CD4-positive, alpha-beta T cell treated with Interleukin-4 for 1 hour (primary cell): ENCODE measurements around the gene FGGY.
"Not testable (repeated sequence)": the region's sequence is repeated elsewhere in the genome, so short reads cannot be mapped to it uniquely, and the experiment has no call there.

Experiments used
- DNase-seq, 2 donors: peaks; one replicate each; pipeline ENCODE4 v3.0.0-alpha.2; 2020 to 2022

The FGGY gene

GRCh38 chr1:59556802-59557548, 260.1 kb downstream of the FGGY start:
- no peak for DNase-seq

GRCh38 chr1:59557549-59557885, 260.6 kb downstream of the FGGY start:
- DNase-seq: no peak

DNA sequence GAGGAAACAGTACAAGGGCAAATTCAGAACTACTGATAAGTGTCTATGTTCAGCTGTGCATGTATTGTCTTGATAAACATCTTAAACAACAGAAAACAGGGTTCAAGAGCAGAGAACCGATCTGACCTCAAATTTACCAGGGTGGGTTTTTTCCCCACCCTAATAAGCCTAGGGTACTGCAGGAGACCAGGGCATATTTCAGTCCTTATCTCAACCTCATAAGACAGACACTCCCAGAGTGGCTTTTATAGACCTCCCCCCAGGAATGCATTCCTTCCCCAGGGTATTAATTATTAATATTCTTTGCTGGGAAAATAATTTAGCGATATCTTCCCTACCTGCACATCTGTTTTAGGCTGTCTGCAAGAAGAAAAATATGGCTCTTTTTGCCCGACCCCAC, 261.7 kb downstream of the FGGY start:
- DNase-seq: not testable (repeated sequence)

DNA sequence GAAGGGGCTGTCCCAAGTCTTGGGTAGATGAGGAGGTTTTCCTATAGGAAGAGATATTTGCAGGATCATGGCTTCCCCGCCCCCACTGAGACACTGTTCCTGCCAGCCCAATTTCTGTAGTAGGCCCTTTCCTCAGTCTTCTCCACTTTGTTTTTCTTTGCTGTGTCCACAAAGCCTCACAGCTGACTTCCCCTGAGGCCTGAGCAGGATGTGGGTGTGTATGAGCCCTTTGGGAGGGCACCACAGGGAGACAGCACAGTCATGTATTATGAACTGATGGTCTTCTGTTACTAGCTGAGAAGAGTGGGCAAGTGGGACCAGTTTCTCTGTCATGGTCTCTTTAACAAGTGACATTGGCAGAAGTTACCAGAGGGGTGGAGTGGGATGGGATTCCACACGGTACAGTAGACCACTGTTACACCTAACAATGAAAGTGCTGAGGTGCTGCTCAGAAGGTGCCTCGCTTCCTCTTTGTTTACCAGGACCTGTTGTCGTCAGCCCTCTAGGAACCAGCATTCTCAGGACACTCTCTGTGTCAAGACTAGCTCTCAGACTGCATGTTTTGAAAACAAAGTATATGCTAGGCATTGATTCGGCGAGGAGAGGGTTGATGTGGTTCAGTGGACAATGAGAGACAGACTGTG, 264.0 kb downstream of the FGGY start:
- DNase-seq: no peak

- no peak for DNase-seq
These were observed 264.9 kb downstream of the FGGY start for GRCh38 chr1:59561796-59562195.

DNA sequence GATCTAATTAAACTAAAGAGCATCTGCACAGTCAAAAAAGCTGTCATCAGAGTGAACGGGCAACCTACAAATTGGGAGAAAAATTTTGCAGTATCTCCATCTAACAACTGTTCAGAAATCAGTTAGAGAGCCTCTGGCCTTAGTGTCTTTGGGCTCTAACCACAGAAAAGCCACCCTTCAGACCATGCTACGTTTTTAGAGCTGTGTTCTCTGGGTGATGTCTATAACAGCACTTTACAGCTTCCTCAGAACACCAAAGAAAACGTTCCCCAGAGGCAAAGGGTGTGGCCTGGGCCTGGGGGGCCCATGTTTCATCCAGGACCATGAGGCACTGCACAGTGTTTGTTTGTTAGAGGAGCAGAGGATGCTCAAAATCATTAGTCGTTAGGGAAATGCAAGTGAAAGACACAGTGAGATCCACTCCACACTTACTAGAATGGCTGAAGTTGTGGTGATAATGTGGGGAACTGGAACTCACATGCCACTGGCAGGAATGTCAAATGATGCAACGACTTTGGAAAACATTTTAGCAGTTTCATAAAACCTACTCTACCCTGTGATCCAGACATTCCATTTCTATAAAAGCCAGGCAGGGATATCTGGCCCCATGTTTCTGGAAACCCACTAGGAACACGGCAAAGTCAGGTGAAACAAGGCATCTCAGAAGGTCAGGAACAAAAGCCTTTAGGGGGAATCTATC, 267.4 kb downstream of the FGGY start:
- DNase-seq: no peak

DNA sequence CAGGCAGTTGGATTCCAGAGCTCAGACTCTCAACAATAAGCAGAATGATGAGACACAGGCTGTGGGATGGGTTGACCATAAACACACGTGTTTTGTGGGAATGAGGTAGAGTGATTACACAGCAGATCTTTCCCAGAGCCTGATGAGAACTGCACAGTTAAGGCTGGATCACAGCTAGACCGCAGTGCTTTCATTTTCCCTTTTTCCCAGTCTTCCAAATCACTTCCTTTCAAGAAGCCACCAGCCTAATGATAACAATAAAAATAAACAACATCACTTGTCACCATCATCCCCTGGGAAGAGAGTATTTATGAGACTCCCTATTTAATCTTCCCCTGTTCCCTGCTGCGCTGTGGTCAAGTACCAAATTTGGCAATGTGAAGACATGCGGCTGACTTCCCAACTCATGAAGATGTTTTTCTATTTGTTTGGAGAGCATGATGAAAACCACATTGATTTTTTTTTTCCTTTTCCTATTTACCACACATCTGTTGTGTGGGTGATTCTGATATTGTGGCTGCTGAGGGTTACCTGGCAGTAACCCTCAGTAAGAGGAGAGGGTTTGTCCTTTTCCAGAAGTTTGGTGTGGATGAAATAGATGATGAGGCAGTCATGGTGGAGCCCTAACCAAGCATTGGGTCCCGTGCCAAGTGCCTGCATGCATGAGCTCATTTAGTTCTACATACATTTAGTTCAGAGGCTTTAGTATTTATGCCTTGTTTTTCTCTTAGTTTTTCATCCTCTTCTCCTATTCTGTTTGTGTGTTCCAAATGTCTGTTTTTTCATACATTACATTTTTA, 268.9 kb downstream of the FGGY start:
- no peak for DNase-seq

DNA sequence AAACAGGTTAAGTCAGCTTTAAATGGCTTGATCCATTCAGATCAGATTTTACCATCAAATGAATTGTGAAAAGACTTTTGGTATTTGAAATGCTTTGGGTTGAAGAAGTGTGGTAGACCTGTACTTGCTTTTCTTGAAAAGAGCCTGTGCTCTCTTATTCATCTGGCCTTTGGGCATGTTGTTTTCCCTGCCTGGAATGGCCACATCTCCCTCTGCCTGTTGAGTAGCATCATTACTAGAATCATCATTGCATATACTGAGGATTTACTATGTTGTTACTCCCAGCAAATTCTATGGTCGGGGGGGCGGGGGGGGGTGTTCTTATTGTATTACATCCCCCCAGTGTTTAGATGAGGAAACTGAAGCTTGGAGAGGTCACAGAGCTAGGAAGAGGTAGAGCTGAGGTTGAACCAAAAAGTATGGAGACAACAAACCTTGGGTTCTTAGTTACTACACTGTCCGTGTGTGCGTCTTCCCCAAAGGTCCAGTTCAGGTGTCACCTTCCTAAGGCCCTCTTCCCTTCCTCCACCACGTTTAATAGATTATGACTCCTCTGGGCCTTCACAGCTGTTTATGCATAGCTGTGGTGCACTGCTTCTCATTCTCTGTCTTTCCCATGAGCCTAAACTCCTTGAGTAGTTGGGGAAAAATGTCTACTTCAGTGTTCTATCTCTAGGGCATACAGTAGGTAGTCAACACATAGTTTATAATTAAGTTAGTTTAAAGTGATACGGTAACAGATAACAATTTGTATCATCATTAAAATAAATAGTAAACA, 271.5 kb downstream of the FGGY start:
- DNase-seq: no peak

- no peak for DNase-seq
These were observed 272.3 kb downstream of the FGGY start for GRCh38 chr1:59569198-59569597.

- DNase-seq: peak; percentile 45 to 54
These were observed 273.6 kb downstream of the FGGY start for GRCh38 chr1:59570524-59570923.

DNA sequence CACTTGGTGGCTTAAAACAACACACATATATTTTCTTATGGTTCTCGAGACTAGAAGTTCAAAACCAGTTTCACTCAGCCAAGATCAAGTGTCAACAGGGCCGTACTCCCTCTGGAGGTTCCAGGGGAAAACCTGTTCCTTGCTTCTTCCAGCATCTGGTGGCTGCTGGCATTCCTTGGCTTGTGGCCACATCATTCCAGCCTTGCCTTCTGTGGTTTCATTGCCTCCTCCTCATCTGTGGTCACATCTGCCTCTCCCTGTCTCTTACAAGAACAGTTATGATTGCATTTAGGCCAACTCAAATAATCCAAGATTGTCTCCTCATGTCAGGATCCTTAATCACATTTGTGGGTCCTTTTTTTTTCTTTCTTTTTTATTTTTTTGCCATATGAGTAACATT, 277.2 kb downstream of the FGGY start:
- DNase-seq: no peak

GRCh38 chr1:59577774-59578173, 280.9 kb downstream of the FGGY start:
- DNase-seq: no peak

- DNase-seq: no peak
These were observed 282.3 kb downstream of the FGGY start for GRCh38 chr1:59579222-59579621.

GRCh38 chr1:59580257-59580656, 283.4 kb downstream of the FGGY start:
- DNase-seq: no peak

DNA sequence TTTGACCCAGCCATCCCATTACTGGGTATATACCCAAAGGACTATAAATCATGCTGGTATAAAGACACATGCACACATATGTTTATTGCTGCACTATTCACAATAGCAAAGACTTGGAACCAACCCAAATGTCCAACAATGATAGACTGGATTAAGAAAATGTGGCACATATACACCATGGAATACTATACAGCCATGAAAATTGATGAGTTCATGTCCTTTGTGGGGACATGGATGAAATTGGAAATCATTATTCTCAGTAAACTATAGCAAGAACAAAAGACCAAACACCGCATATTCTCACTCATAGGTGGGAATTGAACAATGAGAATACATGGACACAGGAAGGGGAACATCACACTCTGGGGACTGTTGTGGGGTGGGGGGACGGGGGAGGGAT, 295.5 kb downstream of the FGGY start:
- DNase-seq: not testable (repeated sequence)

- no peak for DNase-seq
These were observed 296.0 kb downstream of the FGGY start for GRCh38 chr1:59592924-59593323.

GRCh38 chr1:59593798-59594790, 297.2 kb downstream of the FGGY start:
- DNase-seq: no peak

GRCh38 chr1:59595774-59596173, 298.9 kb downstream of the FGGY start:
- no peak for DNase-seq

- no peak for DNase-seq
These were observed 299.5 kb downstream of the FGGY start for GRCh38 chr1:59596432-59596831.

DNA sequence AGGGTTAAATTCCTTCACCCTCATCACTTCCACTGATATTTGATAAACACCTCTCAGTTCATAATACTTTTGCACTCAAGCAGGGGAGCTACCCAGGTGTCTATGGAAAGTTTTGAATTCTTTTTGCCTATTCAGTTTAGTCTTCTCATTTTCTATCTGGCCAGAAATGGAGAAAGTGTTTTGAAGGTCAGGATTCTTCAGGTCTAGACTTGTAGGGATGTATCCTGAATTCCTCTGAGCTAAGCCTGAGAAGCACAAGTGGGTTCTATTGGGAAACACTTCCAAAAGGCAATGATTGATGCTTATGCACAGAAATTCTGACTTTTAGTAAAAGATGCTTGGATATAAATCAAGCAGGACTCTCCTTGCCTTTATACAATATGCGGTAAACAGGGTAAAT, 300.1 kb downstream of the FGGY start:
- no peak for DNase-seq

DNA sequence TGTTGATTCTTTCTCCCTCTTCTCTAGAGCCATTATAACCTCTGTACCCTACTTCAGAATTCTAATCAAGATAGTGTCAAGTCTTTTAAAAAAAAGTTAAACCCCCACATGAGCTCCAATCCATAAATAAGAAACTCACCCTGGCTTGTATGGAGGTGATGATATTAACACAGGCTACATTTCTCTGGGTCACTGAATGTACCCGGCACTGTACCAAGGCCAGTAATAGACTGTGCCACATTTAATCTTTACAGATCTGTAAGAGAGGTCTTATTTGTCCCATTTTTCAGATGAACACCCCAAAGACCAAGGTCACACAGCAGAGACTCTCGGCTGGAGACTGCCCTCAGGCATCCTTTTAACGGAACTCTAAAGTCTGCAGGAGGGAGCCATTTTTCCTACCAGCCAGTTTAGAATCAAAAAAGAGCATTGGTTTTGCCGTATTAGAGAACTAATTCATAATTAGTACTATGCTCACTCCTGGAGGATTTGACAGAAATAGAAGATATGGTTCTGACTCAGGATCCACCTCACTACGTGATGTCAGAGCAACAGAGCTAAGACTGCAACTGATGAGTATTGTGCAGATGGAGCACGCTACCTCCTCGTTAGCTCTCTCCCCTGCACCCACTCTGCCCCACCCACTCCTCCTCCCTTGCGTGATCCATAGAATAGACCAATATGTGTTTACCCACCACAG, 300.7 kb downstream of the FGGY start:
- DNase-seq: no peak
